ENCODE measurements around the gene ALG3.
A peak's percentile ranks its signal among the peaks of the same experiment; 100 is the strongest.

- TF ChIP-seq CTCF (IDR thresholded peaks at IDR 0.05; ENCODE audit: extremely low read depth in 1 of 2, insufficient read depth in 1 of 2, low read depth in 1 of 2, low read length in 2 of 2): no peak
- TF ChIP-seq POLR2A (IDR thresholded peaks at IDR 0.05; ENCODE audit: low read depth, low read length): no peak
- no peak for TF ChIP-seq POLR2AphosphoS5 (IDR thresholded peaks at IDR 0.05; ENCODE audit: insufficient read depth, low read depth, low read length)
- TF ChIP-seq MAX (IDR thresholded peaks at IDR 0.05; ENCODE audit: insufficient read depth, insufficient read length): no peak
- no peak for TF ChIP-seq MYC (IDR thresholded peaks at IDR 0.05; ENCODE audit: low read depth, low read length)
- TF ChIP-seq EZH2 (IDR thresholded peaks at IDR 0.05; ENCODE audit: borderline replicate concordance, low read depth, low read length, severe bottlenecking): peak; percentile 99
- no peak for TF ChIP-seq FOS (IDR thresholded peaks at IDR 0.05; ENCODE audit: borderline replicate concordance, insufficient read depth, low read length)
- TF ChIP-seq JUN (IDR thresholded peaks at IDR 0.05; ENCODE audit: borderline replicate concordance, insufficient read depth, insufficient read length, low read depth): no peak
- no peak for TF ChIP-seq GATA2 (IDR thresholded peaks at IDR 0.05; ENCODE audit: insufficient read depth, insufficient read length, low read depth, low read length)
These were observed 12.0 kb upstream of the ALG3 start for GRCh38 chr3:184260724-184261269.

All from endothelial cell of umbilical vein (primary cell).